ENCODE measurements around the gene KMT2B.
A peak's percentile ranks its signal among the peaks of the same experiment; 100 is the strongest.
"Not testable (repeated sequence)": the region's sequence is repeated elsewhere in the genome, so short reads cannot be mapped to it uniquely, and the experiment has no call there.

Gene KMT2B

DNA sequence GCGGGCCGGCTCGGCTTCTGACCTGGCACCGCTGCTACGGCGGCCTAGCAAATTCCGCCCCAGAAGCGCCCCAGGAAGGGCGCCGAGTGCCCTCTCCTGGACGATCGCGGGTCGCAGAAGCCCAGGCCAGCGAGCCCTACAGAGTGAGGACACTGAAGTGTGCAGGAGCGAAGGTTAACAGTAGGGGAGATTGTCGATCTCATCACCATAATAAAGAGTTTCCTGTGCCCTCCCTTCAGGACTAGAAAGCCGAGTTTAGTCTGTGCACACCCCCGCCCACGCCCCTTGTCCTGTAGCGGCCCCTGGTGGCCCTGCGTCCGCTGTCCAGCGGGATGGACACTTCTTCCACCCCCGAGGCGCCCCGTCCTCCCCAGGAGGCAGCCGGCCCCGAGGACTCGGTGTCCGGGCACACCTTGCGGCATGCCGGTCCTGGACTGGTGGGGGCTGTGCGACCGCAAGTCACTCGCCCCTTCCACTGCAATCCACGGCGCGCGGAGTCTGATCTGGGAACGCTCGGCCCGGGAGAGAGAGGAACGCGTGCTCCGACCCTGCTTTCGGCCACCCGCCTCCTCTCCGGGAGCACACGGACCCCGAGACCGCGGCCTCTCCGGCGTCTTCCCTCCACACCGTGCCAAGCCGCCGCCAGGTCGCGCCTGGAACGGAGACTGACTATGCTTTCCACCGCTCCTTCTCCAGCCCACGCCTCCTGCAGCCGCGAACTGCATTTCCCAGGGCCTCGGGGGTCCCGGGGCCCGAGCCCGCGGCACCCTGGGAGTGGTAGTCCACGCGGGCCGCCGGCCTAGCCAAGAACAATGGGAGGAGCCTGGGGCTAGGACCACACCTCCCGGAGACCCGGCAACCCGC lies 770 bp upstream of the KMT2B start:
- H3K27ac Mint-ChIP-seq: peak overlapping the region; percentile 96
- H3K36me3 Mint-ChIP-seq: peaks cover 7% of the 10 kb centered on the region
- peaks cover 51% of the 10 kb centered on the region for H3K4me1 Mint-ChIP-seq (ENCODE audit: low read depth)
- H3K27me3 Mint-ChIP-seq: no peaks in the 10 kb centered on the region
- H3K4me3 Mint-ChIP-seq: peak overlapping the region; percentile 93
- H3K9me3 Mint-ChIP-seq (ENCODE audit: low read depth): no peaks in the 10 kb centered on the region

- Mint-ChIP-seq H3K36me3 (peaks cover 7% of the 10 kb centered on the region), H3K4me3 (peak overlapping the region; percentile 93), H3K4me1 (ENCODE audit: low read depth) (peaks cover 41% of the 10 kb centered on the region), H3K9me3 (ENCODE audit: low read depth) (no peaks in the 10 kb centered on the region), H3K27me3 (no peaks in the 10 kb centered on the region), H3K27ac (peak overlapping the region; percentile 85)
Observed at GRCh38 chr19:35718345-35719041, 690 bp downstream of the KMT2B start.

- H3K4me3 Mint-ChIP-seq: peak overlapping the region; percentile 93
- H3K36me3 Mint-ChIP-seq: peaks cover 4% of the 10 kb centered on the region
- H3K27me3 Mint-ChIP-seq: no peaks in the 10 kb centered on the region
- H3K4me1 Mint-ChIP-seq (ENCODE audit: low read depth): peaks cover 30% of the 10 kb centered on the region
- H3K27ac Mint-ChIP-seq: peak overlapping the region; percentile 64
- no peaks in the 10 kb centered on the region for H3K9me3 Mint-ChIP-seq (ENCODE audit: low read depth)
Observed at GRCh38 chr19:35719402-35720162, 1.8 kb downstream of the KMT2B start.

GRCh38 chr19:35720163-35720524 lies 2.3 kb downstream of the KMT2B start:
- Mint-ChIP-seq H3K4me3 (peak overlapping the region; percentile 58), H3K27me3 (no peaks in the 10 kb centered on the region), H3K4me1 (ENCODE audit: low read depth) (peaks cover 26% of the 10 kb centered on the region), H3K9me3 (ENCODE audit: low read depth) (no peaks in the 10 kb centered on the region), H3K27ac (peak overlapping the region; percentile 64), H3K36me3 (peaks cover 4% of the 10 kb centered on the region)

- Mint-ChIP-seq H3K9me3 (ENCODE audit: low read depth) (no peaks in the 10 kb centered on the region), H3K4me3 (no peak overlapping the region), H3K27me3 (no peaks in the 10 kb centered on the region), H3K27ac (no peak overlapping the region), H3K36me3 (peaks cover 4% of the 10 kb centered on the region), H3K4me1 (ENCODE audit: low read depth) (peaks cover 25% of the 10 kb centered on the region)
Observed at GRCh38 chr19:35720648-35721047, 2.8 kb downstream of the KMT2B start.

GRCh38 chr19:35721374-35721773 lies 3.6 kb downstream of the KMT2B start:
- Mint-ChIP-seq H3K4me1 (ENCODE audit: low read depth) (peaks cover 20% of the 10 kb centered on the region), H3K4me3 (no peak overlapping the region), H3K36me3 (peaks cover 4% of the 10 kb centered on the region), H3K27me3 (no peaks in the 10 kb centered on the region), H3K27ac (no peak overlapping the region), H3K9me3 (ENCODE audit: low read depth) (no peaks in the 10 kb centered on the region)

GRCh38 chr19:35722461-35722860 lies 4.7 kb downstream of the KMT2B start:
- Mint-ChIP-seq H3K27ac (no peak overlapping the region), H3K27me3 (no peaks in the 10 kb centered on the region), H3K36me3 (no peaks in the 10 kb centered on the region)

GRCh38 chr19:35722897-35723296 lies 5.1 kb downstream of the KMT2B start:
- Mint-ChIP-seq H3K4me1 (ENCODE audit: low read depth) (peaks cover 17% of the 10 kb centered on the region), H3K27ac (no peak overlapping the region)

More at GRCh38 chr19:35722461-35722860, 4.7 kb downstream of the KMT2B start:
- Mint-ChIP-seq H3K4me3 (no peak overlapping the region), H3K9me3 (ENCODE audit: low read depth) (no peaks in the 10 kb centered on the region), H3K4me1 (ENCODE audit: low read depth) (peaks cover 17% of the 10 kb centered on the region)

DNA sequence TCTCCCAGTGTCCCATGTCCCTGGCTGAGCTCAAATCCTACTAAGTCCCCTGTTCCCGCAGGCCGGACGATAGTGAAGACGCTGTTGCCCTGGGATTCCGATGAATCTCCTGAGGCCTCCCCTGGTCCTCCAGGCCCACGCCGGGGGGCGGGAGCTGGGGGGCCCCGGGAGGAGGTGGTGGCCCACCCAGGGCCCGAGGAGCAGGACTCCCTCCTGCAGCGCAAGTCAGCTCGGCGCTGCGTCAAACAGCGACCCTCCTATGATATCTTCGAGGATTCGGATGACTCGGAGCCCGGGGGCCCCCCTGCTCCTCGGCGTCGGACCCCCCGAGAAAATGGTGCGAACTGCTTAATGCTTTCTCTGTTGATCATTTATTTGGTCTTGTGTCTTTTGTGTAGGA lies 5.9 kb downstream of the KMT2B start:
- no peaks in the 10 kb centered on the region for H3K9me3 Mint-ChIP-seq (ENCODE audit: low read depth)
- no peaks in the 10 kb centered on the region for H3K36me3 Mint-ChIP-seq
- peaks cover 17% of the 10 kb centered on the region for H3K4me1 Mint-ChIP-seq (ENCODE audit: low read depth)
- no peak overlapping the region for H3K4me3 Mint-ChIP-seq
- no peak overlapping the region for H3K27ac Mint-ChIP-seq
- no peaks in the 10 kb centered on the region for H3K27me3 Mint-ChIP-seq

More at GRCh38 chr19:35722897-35723296, 5.1 kb downstream of the KMT2B start:
- Mint-ChIP-seq H3K9me3 (ENCODE audit: low read depth) (no peaks in the 10 kb centered on the region), H3K27me3 (no peaks in the 10 kb centered on the region), H3K4me3 (no peak overlapping the region), H3K36me3 (no peaks in the 10 kb centered on the region)

DNA sequence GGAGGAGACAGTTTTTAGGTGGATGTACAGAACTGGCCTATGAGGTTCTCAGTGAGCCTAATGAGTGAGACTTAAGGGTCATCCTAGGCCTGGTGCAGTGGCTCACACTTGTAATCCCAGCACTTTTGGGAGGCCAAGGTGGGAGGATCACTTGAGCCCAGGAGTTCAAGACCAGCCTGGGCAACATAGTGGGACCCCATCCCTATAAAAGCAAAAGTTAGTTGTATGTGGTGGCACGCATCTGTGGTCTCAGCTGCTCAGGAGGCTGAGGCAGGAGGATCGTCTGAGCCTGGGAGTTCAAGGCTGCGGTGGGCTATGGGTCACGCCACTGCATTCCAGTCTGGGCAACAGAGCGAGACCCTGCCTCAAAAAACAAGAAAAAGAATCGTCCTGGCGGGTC lies 6.3 kb downstream of the KMT2B start:
- not testable (repeated sequence) for H3K27ac Mint-ChIP-seq; H3K9me3 Mint-ChIP-seq (ENCODE audit: low read depth); H3K4me3 Mint-ChIP-seq; H3K36me3 Mint-ChIP-seq; H3K27me3 Mint-ChIP-seq
- peaks cover 16% of the 10 kb centered on the region for H3K4me1 Mint-ChIP-seq (ENCODE audit: low read depth)

- H3K4me3 Mint-ChIP-seq: no peak overlapping the region
- peaks cover 12% of the 10 kb centered on the region for H3K4me1 Mint-ChIP-seq (ENCODE audit: low read depth)
- no peaks in the 10 kb centered on the region for H3K36me3 Mint-ChIP-seq
- H3K27me3 Mint-ChIP-seq: no peaks in the 10 kb centered on the region
- no peak overlapping the region for H3K27ac Mint-ChIP-seq
- no peaks in the 10 kb centered on the region for H3K9me3 Mint-ChIP-seq (ENCODE audit: low read depth)
Observed at GRCh38 chr19:35724560-35724959, 6.8 kb downstream of the KMT2B start.

- no peak overlapping the region for H3K4me3 Mint-ChIP-seq
- H3K9me3 Mint-ChIP-seq (ENCODE audit: low read depth): no peaks in the 10 kb centered on the region
- no peaks in the 10 kb centered on the region for H3K27me3 Mint-ChIP-seq
- H3K27ac Mint-ChIP-seq: no peak overlapping the region
- H3K4me1 Mint-ChIP-seq (ENCODE audit: low read depth): peaks cover 8% of the 10 kb centered on the region
- H3K36me3 Mint-ChIP-seq: no peaks in the 10 kb centered on the region
Observed at GRCh38 chr19:35725216-35725861, 7.5 kb downstream of the KMT2B start.

DNA sequence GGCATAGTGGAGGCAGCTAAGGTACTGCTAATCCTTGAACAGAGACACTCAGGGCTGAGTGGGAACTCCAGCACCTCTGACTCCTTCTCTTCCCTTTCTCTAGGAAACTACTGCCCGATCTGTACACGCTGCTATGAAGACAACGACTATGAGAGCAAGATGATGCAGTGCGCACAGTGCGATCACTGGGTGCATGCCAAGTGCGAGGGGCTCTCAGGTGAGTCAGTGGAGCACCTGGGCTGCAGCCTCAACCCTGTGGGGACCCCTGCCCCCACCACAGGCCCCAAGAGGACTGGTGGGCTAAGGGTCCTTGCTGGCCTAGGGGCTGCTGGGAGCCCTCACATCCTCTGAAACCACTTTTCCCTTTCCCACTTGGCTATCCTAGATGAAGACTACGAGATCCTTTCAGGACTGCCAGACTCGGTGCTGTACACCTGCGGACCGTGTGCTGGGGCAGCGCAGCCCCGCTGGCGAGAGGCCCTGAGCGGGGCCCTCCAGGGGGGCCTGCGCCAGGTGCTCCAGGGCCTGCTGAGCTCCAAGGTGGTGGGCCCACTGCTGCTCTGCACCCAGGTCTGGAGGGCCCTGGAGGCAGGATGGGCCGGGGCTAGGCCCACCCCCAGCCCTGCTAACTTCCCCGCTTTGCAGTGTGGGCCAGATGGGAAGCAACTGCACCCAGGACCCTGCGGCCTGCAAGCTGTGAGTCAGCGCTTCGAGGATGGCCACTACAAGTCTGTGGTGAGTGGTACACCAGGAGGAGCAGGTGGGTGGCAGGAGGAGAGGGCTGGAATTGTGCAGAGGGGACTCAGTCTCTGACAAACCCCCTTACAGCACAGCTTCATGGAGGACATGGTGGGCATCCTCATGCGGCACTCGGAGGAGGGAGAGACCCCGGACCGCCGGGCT lies 9.5 kb downstream of the KMT2B start:
- Mint-ChIP-seq H3K27me3 (no peaks in the 10 kb centered on the region), H3K9me3 (ENCODE audit: low read depth) (no peaks in the 10 kb centered on the region), H3K27ac (no peak overlapping the region), H3K36me3 (peaks cover 4% of the 10 kb centered on the region), H3K4me1 (ENCODE audit: low read depth) (no peaks in the 10 kb centered on the region), H3K4me3 (no peak overlapping the region)
